ENCODE measurements around the gene PER3. TPM values are rescaled to one million over a fixed set of nuclear protein-coding genes. Genes with fewer than 3 reads are reported as not detected.

Gene PER3
- 10 to 100 TPM in 2 of 3 donors, 1 to 10 TPM in 1; 6.9 to 42.1 (median 14.7) TPM for total RNA-seq
- long read RNA-seq, donor 1, partial matches to known transcripts = 4 of 11 reads
- long read RNA-seq, donor 1, other reads (novel, unspliced or antisense) = 6 of 11 reads
- long read RNA-seq, donor 2, partial matches to known transcripts = 0 of 1 reads
- long read RNA-seq, donor 2, other reads (novel, unspliced or antisense) = 1 of 1 reads

DNA sequence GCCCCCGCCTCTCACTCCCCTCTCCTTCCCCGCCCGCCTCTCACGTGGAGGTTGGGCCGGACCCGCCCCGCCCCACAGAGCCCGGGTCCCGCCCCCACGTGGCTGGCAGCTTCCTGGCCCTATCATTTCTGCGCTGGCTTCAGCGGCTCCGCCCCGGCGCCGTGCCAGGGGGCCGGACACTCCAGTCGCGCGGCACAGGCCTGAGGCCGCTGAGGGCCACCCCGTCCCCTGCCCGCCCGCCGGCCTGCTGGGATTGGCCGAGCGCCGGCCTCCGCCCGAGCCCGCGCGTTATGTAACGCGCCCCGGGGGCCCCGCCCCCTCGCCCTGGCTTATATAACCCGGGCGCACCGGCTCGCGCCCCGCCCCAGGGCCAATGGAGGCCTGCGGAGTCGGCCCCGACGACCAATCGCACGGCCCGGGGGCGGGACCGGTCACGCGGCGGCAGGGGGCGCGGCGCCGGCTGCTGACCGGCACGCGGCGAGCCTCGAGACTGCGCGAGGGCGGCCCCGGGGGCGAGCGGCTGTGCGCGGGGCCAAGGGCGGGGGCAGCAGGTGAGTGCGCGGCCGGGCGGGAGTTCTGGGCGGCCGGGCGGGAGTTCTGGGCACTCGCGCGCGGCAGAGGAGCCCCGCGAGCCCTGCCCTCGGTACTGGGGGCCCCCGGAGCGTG, at the start of gene PER3:
PER3 (plus strand) TSS at position 466 of the 666 bp plus-strand sequence. CDS start 587 bp downstream, outside the sequence.
- no peaks in the 10 kb centered on the region for H3K4me1 ChIP-seq (ENCODE audit: low read depth)

DNA sequence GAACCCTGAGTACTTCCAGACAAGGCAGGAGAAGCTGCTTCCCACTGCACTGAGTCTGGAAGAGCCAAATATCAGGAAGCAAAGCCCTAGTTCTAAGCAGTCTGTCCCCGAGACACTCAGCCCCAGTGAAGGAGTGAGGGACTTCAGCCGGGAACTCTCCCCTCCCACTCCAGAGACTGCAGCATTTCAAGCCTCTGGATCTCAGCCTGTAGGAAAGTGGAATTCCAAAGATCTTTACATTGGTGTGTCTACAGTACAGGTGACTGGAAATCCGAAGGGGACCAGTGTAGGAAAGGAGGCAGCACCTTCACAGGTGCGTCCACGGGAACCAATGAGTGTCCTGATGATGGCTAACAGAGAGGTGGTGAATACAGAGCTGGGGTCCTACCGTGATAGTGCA, 46.0 kb upstream of the PER3 start:
- no peaks in the 10 kb centered on the region for H3K36me3 ChIP-seq (ENCODE audit: low read depth)
- intact Hi-C loops (cut with DNase I, micrococcal nuclease) = no loop called here
- no peaks in the 10 kb centered on the region for H3K9me3 ChIP-seq
- TF ChIP-seq, protein P1, sequence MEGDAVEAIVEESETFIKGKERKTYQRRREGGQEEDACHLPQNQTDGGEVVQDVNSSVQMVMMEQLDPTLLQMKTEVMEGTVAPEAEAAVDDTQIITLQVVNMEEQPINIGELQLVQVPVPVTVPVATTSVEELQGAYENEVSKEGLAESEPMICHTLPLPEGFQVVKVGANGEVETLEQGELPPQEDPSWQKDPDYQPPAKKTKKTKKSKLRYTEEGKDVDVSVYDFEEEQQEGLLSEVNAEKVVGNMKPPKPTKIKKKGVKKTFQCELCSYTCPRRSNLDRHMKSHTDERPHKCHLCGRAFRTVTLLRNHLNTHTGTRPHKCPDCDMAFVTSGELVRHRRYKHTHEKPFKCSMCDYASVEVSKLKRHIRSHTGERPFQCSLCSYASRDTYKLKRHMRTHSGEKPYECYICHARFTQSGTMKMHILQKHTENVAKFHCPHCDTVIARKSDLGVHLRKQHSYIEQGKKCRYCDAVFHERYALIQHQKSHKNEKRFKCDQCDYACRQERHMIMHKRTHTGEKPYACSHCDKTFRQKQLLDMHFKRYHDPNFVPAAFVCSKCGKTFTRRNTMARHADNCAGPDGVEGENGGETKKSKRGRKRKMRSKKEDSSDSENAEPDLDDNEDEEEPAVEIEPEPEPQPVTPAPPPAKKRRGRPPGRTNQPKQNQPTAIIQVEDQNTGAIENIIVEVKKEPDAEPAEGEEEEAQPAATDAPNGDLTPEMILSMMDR (IDR thresholded peaks at IDR 0.05) = no peak
- ATAC-seq = no peak
- no peak overlapping the region for H3K4me3 ChIP-seq
- DNase-seq = no peak
- H3K4me1 ChIP-seq (ENCODE audit: low read depth) = no peaks in the 10 kb centered on the region

More for the DNA sequence above, at the start of gene PER3:
- no peak within 1 kb of the TSS for H3K4me3 ChIP-seq
- intact Hi-C loops (cut with DNase I, micrococcal nuclease) = no loop called here
- ATAC-seq (peak; percentile 93), DNase-seq (peak; percentile 95 to 98 (median 97))
- no peaks in the 10 kb centered on the region for H3K9me3 ChIP-seq
- H3K36me3 ChIP-seq (ENCODE audit: low read depth) = no peaks in the 10 kb centered on the region
- TF ChIP-seq, protein P1 (IDR thresholded peaks at IDR 0.05) = peak; percentile 10

DNA sequence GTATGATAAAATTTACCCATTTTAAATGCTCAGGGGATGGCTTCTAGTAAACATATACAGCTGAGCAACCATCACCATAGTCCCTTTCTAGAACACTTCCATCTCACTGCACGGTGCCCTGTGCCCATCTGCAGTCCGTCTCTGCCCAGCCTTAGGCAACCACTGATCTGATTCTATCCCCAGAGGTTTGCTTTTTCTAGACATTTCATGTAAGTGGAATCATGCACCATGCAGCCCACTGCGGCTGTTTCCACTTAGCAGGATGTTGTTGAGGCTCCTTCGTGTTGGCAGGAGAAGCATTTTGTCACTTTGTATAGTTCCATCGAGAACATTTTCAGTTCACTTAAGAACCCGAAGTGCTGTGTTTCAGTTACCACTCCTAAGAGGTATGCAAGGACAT, 40.7 kb upstream of the PER3 start:
- Histone ChIP-seq H3K36me3 (ENCODE audit: low read depth) (no peaks in the 10 kb centered on the region), H3K9me3 (no peaks in the 10 kb centered on the region), H3K4me3 (no peak overlapping the region), H3K4me1 (ENCODE audit: low read depth) (no peaks in the 10 kb centered on the region)
- TF ChIP-seq, protein P1 (IDR thresholded peaks at IDR 0.05) = no peak
- ATAC-seq (no peak), DNase-seq (no peak)
- intact Hi-C loops (cut with DNase I, micrococcal nuclease) = no loop called here

DNA sequence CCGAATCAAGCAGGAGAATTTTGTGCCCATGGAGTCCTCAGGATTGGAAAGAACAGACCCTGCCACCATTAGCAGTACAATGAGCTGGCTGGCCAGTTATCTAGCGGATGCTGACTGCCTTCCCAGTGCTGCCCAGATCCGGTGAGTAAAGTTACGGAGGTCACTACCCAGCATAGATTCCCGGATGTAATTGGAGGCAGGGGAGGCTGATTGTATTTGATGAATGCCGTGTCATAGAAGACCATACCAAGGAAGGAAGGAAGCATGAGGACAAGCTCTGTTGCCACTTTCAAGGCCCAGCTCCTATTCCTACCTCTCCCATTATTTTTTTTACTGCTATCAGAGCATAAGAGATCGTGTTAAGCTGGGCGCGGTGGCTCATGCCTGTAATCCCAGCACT, 39.2 kb upstream of the PER3 start:
- DNase-seq = no peak
- Histone ChIP-seq H3K9me3 (no peaks in the 10 kb centered on the region), H3K36me3 (ENCODE audit: low read depth) (no peaks in the 10 kb centered on the region), H3K4me1 (ENCODE audit: low read depth) (no peaks in the 10 kb centered on the region), H3K4me3 (no peak overlapping the region)
- intact Hi-C loops (cut with DNase I, micrococcal nuclease) = no loop called here
- ATAC-seq = no peak
- TF ChIP-seq, protein P1 (IDR thresholded peaks at IDR 0.05) = no peak

DNA sequence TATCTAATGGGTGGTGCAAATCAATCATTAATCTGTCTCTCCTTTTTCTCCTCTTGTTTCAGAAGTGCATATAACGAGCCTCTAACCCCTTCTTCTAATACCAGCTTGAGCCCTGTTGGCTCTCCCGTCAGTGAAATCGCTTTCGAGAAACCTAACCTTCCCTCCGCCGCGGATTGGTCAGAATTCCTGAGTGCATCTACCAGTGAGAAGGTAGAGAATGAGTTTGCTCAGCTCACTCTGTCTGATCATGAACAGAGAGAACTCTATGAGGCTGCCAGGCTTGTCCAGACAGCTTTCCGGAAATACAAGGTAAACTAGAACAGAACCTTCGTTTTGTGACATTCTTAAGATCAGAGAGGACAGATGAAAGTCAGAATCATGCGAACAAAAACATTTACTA, 38.3 kb upstream of the PER3 start:
- intact Hi-C loops (cut with DNase I, micrococcal nuclease) = no loop called here
- Histone ChIP-seq H3K4me1 (ENCODE audit: low read depth) (no peaks in the 10 kb centered on the region), H3K9me3 (no peaks in the 10 kb centered on the region), H3K4me3 (no peak overlapping the region), H3K36me3 (ENCODE audit: low read depth) (no peaks in the 10 kb centered on the region)
- TF ChIP-seq, protein P1 (IDR thresholded peaks at IDR 0.05) = no peak
- DNase-seq = no peak
- no peak for ATAC-seq

All from mucosa of descending colon (tissue), 3 donors.